ENCODE data around the gene FCHO2.

Gene FCHO2

DNA sequence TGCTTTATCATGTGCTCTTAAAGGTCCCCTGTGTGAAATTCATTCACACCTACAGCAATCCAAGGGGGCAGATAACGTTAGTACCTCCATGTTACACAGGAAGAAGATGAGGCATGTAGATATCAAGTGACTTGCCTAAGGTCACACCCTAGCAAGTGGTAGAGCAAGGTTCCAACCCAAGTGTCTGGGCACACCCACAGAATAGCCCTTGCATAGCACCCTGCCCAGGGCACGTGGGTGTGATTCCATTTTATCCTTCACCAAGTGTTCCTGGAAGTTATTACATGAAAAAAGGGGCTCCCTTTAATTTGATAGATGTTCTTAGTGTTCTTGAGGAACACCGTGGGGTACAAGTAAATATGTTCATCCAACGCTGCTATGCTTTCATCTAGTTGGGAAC lies 169.4 kb downstream of the FCHO2 start:
- DNase-seq (ENCODE audit: low read depth), result no peak
- TF ChIP-seq CTCF (conservative IDR thresholded peaks at IDR 0.05; ENCODE audit: low read depth, low read length), result no peak
- H3K4me3 ChIP-seq (ENCODE audit: low read depth, low read length), result no peak overlapping the region

DNA sequence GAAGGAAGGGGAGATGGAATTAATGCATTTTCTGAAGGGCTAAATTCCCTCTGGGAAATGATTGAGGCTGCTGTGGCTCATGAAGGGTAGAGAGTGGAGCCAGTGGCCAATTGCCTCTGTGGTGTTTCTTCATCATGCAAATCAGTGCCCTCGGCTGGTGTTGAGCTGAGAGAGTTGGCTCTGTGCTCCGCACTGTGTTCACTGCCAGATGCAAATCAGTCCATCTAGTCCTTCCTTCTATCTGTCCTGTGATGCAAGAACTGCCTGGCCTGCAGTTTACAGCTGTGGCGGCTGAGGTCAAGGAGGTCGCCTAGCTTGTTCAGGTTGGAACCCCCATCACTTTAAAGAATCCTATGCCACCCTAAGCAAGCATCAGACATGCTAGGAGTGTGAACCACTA lies 170.5 kb downstream of the FCHO2 start:
- DNase-seq (ENCODE audit: low read depth), result no peak
- H3K4me3 ChIP-seq (ENCODE audit: low read depth, low read length), result no peak overlapping the region
- no peak for TF ChIP-seq CTCF (conservative IDR thresholded peaks at IDR 0.05; ENCODE audit: low read depth, low read length)

DNA sequence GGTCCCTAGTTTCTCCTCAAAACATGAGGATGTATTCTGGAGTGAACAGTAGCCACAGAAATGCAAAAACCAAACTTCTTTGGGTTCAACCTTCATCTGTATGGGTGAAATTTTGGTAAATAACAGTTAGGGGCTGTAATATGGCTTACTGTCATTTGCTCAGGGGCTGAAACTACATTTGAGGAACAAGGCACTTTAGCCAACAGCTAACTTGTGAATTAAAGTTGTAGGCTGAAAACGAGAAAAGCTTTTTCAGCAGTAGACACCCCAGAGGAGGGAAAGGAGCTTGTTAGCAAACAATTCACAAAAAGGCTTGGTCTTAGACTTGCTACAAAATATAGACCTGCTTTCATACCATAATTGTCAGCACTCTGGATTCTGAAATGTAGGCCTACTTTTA lies 171.1 kb downstream of the FCHO2 start:
- no peak overlapping the region for H3K4me3 ChIP-seq (ENCODE audit: low read depth, low read length)
- no peak for TF ChIP-seq CTCF (conservative IDR thresholded peaks at IDR 0.05; ENCODE audit: low read depth, low read length)
- no peak for DNase-seq (ENCODE audit: low read depth)

DNA sequence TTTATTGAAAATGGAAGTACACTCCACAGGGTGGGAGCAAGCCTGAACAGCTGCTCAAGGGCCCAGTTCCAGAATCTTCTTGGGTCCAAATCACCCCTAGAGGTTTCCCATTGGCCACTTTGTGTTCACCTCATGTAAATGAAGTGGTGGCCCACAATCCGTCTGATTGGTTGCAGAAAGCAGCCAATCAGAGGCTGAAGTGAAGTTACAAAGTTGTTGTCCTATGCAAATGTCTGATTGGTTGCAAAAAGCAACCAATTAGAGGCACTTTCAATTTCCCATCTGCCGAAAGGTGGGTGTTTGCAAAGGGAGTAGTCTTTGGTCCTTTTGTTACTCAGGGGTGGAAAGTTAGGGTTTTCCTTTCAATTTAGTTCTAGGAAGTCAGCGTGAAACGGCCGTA lies 173.3 kb downstream of the FCHO2 start:
- no peak for TF ChIP-seq CTCF (conservative IDR thresholded peaks at IDR 0.05; ENCODE audit: low read depth, low read length)
- H3K4me3 ChIP-seq (ENCODE audit: low read depth, low read length), result no peak overlapping the region
- no peak for DNase-seq (ENCODE audit: low read depth)

GRCh38 chr5:73130811-73131210 lies 175.0 kb downstream of the FCHO2 start:
- TF ChIP-seq CTCF (conservative IDR thresholded peaks at IDR 0.05; ENCODE audit: low read depth, low read length), result no peak
- DNase-seq (ENCODE audit: low read depth), result no peak
- no peak overlapping the region for H3K4me3 ChIP-seq (ENCODE audit: low read depth, low read length)

- no peak for DNase-seq (ENCODE audit: low read depth)
- TF ChIP-seq CTCF (conservative IDR thresholded peaks at IDR 0.05; ENCODE audit: low read depth, low read length), result no peak
- H3K4me3 ChIP-seq (ENCODE audit: low read depth, low read length), result no peak overlapping the region
These were observed 176.0 kb downstream of the FCHO2 start for GRCh38 chr5:73131711-73132425.

DNA sequence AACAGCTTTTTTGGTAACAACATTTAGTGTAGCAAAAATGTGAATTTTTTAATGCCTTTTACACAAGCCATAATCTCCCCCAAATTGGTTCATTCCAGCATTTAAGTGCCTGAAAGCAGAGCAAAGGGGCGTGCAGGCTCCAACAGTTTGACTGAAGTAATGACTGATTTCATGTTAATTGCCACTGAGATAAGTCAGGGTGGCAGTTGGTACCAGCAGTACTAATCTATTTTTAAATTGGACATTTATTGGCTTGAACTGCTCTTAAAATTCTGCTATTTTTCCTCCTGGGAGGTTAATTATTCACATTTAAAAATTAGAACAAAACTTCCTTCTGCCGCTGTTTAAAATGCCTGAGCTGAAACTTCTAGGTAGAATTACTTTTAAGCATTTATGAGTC lies 176.9 kb downstream of the FCHO2 start:
- TF ChIP-seq CTCF (conservative IDR thresholded peaks at IDR 0.05; ENCODE audit: low read depth, low read length), result no peak
- no peak for DNase-seq (ENCODE audit: low read depth)
- H3K4me3 ChIP-seq (ENCODE audit: low read depth, low read length), result no peak overlapping the region
